Measurements from ENCODE around the gene SIRT5. TPM values are rescaled to one million over a fixed set of nuclear protein-coding genes. Genes with fewer than 3 reads are reported as not detected.
A peak's percentile ranks its signal among the peaks of the same experiment; 100 is the strongest.

The SIRT5 gene
- total and polyA plus RNA-seq, 2 donors (not counting 1 experiment from before 2014, with no cell fraction given), result 8.1 to 16.3 TPM

DNA sequence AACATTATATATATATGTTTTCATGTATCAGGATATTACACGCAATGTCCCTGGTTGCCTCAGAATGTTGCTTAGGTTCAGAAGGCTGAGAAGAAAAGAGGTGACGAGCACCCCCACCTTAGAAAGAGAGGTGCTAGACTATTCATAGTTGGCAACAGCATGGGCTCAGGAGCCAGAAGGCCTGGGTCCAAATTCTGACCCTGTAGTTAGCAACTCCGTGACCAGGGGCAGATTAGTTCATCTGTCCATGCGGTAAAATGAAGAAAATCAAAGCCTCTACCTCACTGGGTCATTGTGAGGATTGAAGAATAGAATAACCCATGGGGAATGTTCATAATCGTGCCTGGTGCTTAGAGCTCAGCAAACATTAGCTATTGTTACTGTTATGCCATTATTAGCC, 5.4 kb upstream of the SIRT5 start:
- no peak overlapping the region for H3K9ac ChIP-seq (ENCODE audit: low read length)
- DNase-seq, result no peak
- no peak overlapping the region for H3K27ac Mint-ChIP-seq
- H3K27ac ChIP-seq (ENCODE audit: low read length in 2 of 2), result no peak overlapping the region
- ChIA-PET POLR2A (no interaction called here), CTCF (no interaction called here)
- ATAC-seq (ENCODE audit: low read depth), result no peak
- no peak overlapping the region for H3K4me3 Mint-ChIP-seq
- H3K9me3 Mint-ChIP-seq (ENCODE audit: insufficient read depth), result no peaks in the 10 kb centered on the region
- peaks cover 0 to 3% (median 0%) of the 10 kb centered on the region in 4 experiments for H3K27me3 ChIP-seq (replicated peaks in 1 of 4; ENCODE audit: control extremely low read depth in 1 of 4, control insufficient read depth in 3 of 4, insufficient read depth in 4 of 4, low read length in 3 of 4)
- TF ChIP-seq, protein P1, sequence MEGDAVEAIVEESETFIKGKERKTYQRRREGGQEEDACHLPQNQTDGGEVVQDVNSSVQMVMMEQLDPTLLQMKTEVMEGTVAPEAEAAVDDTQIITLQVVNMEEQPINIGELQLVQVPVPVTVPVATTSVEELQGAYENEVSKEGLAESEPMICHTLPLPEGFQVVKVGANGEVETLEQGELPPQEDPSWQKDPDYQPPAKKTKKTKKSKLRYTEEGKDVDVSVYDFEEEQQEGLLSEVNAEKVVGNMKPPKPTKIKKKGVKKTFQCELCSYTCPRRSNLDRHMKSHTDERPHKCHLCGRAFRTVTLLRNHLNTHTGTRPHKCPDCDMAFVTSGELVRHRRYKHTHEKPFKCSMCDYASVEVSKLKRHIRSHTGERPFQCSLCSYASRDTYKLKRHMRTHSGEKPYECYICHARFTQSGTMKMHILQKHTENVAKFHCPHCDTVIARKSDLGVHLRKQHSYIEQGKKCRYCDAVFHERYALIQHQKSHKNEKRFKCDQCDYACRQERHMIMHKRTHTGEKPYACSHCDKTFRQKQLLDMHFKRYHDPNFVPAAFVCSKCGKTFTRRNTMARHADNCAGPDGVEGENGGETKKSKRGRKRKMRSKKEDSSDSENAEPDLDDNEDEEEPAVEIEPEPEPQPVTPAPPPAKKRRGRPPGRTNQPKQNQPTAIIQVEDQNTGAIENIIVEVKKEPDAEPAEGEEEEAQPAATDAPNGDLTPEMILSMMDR (IDR thresholded peaks at IDR 0.05), result no peak
- TF ChIP-seq EZH2 (IDR thresholded peaks at IDR 0.05; ENCODE audit: borderline replicate concordance, insufficient read depth, low read depth, low read length, poor library complexity, severe bottlenecking), result no peak
- H3K79me2 ChIP-seq (ENCODE audit: control insufficient read depth, insufficient read depth, low read length), result no peaks in the 10 kb centered on the region
- H3K4me1 Mint-ChIP-seq, result peaks cover 10% of the 10 kb centered on the region
- no peaks in the 10 kb centered on the region for H3K9me3 ChIP-seq (ENCODE audit: control extremely low read depth in 1 of 3, control insufficient read depth in 2 of 3, insufficient read depth in 1 of 3, low read length in 2 of 3)
- H3K36me3 ChIP-seq (replicated peaks in 1 of 2; ENCODE audit: control extremely low read depth in 1 of 2, control insufficient read depth in 1 of 2, extremely low read depth in 1 of 2, insufficient read depth in 2 of 2, low read length in 1 of 2), result no peaks in the 10 kb centered on the region
- 100% methylated on average over 2 of the region's 5 CpGs for WGBS (ENCODE audit: insufficient coverage)
- H3K4me1 ChIP-seq (ENCODE audit: control insufficient read depth in 2 of 2, insufficient read depth in 2 of 2, low read length in 2 of 2), result peaks cover 6 to 8% of the 10 kb centered on the region in 2 donors
- H4K20me1 ChIP-seq (ENCODE audit: control insufficient read depth, insufficient read depth, low read length, poor library complexity, severe bottlenecking), result no peaks in the 10 kb centered on the region
- intact Hi-C loops (cut with micrococcal nuclease), result no loop called here
- H3K27me3 Mint-ChIP-seq, result peaks cover 10% of the 10 kb centered on the region
- no peak overlapping the region for H3K4me3 ChIP-seq (ENCODE audit: control extremely low read depth in 1 of 5, extremely low read depth in 1 of 5, insufficient read depth in 1 of 5, low read depth in 2 of 5, low read length in 4 of 5)
- no peak overlapping the region for H3K4me2 ChIP-seq (replicated peaks; ENCODE audit: low read depth, low read length, poor library complexity, severe bottlenecking)
- no peak overlapping the region for H2AFZ ChIP-seq (ENCODE audit: insufficient read depth, low read depth, low read length, poor library complexity, severe bottlenecking)

DNA sequence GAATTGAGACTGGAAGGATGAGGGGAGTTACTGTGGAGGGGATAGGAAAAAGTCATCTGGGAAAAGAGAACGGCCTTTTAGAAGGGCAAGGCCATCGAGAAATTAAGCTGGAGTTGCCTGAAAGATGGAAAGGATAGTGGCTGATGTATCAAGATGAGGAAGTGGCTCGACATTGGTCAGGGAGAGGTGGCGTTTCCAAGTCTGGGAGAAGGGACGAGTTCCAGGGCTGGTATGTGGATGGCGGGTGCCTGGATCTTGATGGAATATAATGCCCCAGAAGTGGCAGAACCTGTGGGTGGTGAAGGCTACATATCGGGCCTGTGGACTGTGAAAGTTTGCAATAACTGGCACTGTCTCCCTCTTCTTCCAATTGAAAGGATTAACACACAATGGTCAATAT, 2.2 kb upstream of the SIRT5 start:
- no peak overlapping the region for H3K4me3 ChIP-seq (ENCODE audit: control extremely low read depth in 1 of 5, extremely low read depth in 1 of 5, insufficient read depth in 1 of 5, low read depth in 2 of 5, low read length in 4 of 5)
- H3K27ac ChIP-seq (ENCODE audit: low read length in 2 of 2), result no peak overlapping the region
- ATAC-seq (ENCODE audit: low read depth) (no peak), DNase-seq (no peak)
- TF ChIP-seq, protein P1 (IDR thresholded peaks at IDR 0.05), result no peak
- TF ChIP-seq EZH2 (IDR thresholded peaks at IDR 0.05; ENCODE audit: borderline replicate concordance, insufficient read depth, low read depth, low read length, poor library complexity, severe bottlenecking), result no peak
- Mint-ChIP-seq H3K4me1 (peaks cover 27% of the 10 kb centered on the region), H3K27me3 (peaks cover 2% of the 10 kb centered on the region), H3K27ac (peak overlapping the region; percentile 98), H3K9me3 (ENCODE audit: insufficient read depth) (no peaks in the 10 kb centered on the region), H3K4me3 (no peak overlapping the region)
- H3K9me3 ChIP-seq (ENCODE audit: control extremely low read depth in 1 of 3, control insufficient read depth in 2 of 3, insufficient read depth in 1 of 3, low read length in 2 of 3), result no peaks in the 10 kb centered on the region
- ChIA-PET POLR2A (no interaction called here), CTCF (interaction anchor here (1.0 to 5.6 kb wide), 5 partner anchors 12 to 147 kb away, joined by 3 to 24 read pairs (median 6); partner anchors contain the start of gene NOL7)
- H3K27me3 ChIP-seq (replicated peaks in 1 of 4; ENCODE audit: control extremely low read depth in 1 of 4, control insufficient read depth in 3 of 4, insufficient read depth in 4 of 4, low read length in 3 of 4), result no peaks in the 10 kb centered on the region
- 90% methylated on average over 6 of the region's 7 CpGs for WGBS (ENCODE audit: insufficient coverage)
- peaks cover 15 to 16% of the 10 kb centered on the region in 2 donors for H3K4me1 ChIP-seq (ENCODE audit: control insufficient read depth in 2 of 2, insufficient read depth in 2 of 2, low read length in 2 of 2)
- H2AFZ ChIP-seq (ENCODE audit: insufficient read depth, low read depth, low read length, poor library complexity, severe bottlenecking), result no peak overlapping the region
- intact Hi-C loops (cut with micrococcal nuclease), result no loop called here
- no peak overlapping the region for H3K4me2 ChIP-seq (replicated peaks; ENCODE audit: low read depth, low read length, poor library complexity, severe bottlenecking)
- H3K9ac ChIP-seq (ENCODE audit: low read length), result no peak overlapping the region
- H4K20me1 ChIP-seq (ENCODE audit: control insufficient read depth, insufficient read depth, low read length, poor library complexity, severe bottlenecking), result no peaks in the 10 kb centered on the region
- H3K36me3 ChIP-seq (replicated peaks in 1 of 2; ENCODE audit: control extremely low read depth in 1 of 2, control insufficient read depth in 1 of 2, extremely low read depth in 1 of 2, insufficient read depth in 2 of 2, low read length in 1 of 2), result no peaks in the 10 kb centered on the region
- H3K79me2 ChIP-seq (ENCODE audit: control insufficient read depth, insufficient read depth, low read length), result peaks cover 10% of the 10 kb centered on the region

Measured in B cell (primary cell).